Endothelial cell of hepatic sinusoid (primary cell): ENCODE results near the gene ZCCHC8.
"Not testable (repeated sequence)": the region's sequence is repeated elsewhere in the genome, so short reads cannot be mapped to it uniquely, and the experiment has no call there.

ENCODE experiments used
- in situ Hi-C: cut with HindIII; loops from 2 replicates; pipeline ENCODE4 v1.10.0; 2017; ENCODE audit warnings: low sequenced_read_pairs

The ZCCHC8 gene

GRCh38 chr12:122473543-122474323 is 27.0 kb downstream of the ZCCHC8 start:
- in situ Hi-C loops, result loop anchor here (5.0 kb wide), 2 partner anchors 76 to 131 kb away; no protein-coding TSS in a partner anchor

- in situ Hi-C loops, result loop anchor here (5.0 kb wide), 2 partner anchors 74 to 129 kb away; no protein-coding TSS in a partner anchor
Observed at GRCh38 chr12:122471324-122472226, 29.2 kb downstream of the ZCCHC8 start.

DNA sequence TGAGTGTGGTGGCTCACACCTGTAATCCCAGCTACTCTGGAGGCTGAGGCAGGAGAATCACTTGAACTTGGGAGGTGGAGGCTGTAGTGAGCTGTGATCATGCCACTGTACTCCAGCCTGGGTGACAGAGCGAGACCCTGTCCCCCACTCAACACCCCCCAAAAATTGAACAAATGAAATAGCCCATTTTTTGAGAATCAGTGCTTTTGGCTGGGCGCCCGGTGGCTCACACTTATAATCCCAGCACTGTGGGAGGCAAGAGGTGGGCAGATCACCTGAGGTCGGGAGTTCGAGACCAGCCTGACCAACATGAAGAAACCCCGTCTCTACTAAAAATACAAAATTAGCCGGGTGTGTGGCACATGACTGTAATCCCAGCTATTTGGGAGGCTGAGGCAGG is 30.2 kb downstream of the ZCCHC8 start:
- in situ Hi-C loops, result loop anchor here (5.0 kb wide), 2 partner anchors 73 to 128 kb away; no protein-coding TSS in a partner anchor

- in situ Hi-C loops, result loop anchor here (5.0 kb wide), 2 partner anchors 73 to 128 kb away; no protein-coding TSS in a partner anchor
Observed at GRCh38 chr12:122469856-122470255, 30.9 kb downstream of the ZCCHC8 start.

DNA sequence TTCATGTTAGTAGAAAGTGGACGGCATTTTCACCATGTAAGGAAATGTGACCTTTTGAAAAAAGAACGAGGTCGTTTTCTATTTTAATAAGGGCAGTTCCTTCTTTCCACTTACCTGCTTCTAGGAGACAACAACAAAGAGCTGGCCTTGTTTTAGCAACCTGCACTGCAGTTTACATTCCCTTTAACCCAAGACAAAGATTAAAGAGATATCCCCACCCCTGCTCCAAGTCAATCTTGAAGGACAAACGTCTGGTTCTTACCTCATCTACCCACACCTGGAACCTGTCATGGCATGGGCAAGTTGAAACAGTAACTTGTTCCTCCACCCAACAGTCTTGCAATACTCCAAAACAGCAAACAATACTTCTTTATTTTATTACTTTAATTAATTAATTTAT is 32.7 kb downstream of the ZCCHC8 start:
- in situ Hi-C loops, result no loop called here

- in situ Hi-C loops, result not testable (repeated sequence)
Observed at GRCh38 chr12:122464317-122465042, 36.3 kb downstream of the ZCCHC8 start.

- in situ Hi-C loops, result no loop called here
Observed at GRCh38 chr12:122460641-122461040, 40.1 kb downstream of the ZCCHC8 start.

GRCh38 chr12:122460061-122460460 is 40.7 kb downstream of the ZCCHC8 start:
- in situ Hi-C loops, result no loop called here

- in situ Hi-C loops, result no loop called here
Observed at GRCh38 chr12:122459211-122459610, 41.5 kb downstream of the ZCCHC8 start.

GRCh38 chr12:122458105-122459035 is 42.4 kb downstream of the ZCCHC8 start:
- in situ Hi-C loops, result no loop called here

GRCh38 chr12:122457627-122458026 is 43.1 kb downstream of the ZCCHC8 start:
- in situ Hi-C loops, result no loop called here

DNA sequence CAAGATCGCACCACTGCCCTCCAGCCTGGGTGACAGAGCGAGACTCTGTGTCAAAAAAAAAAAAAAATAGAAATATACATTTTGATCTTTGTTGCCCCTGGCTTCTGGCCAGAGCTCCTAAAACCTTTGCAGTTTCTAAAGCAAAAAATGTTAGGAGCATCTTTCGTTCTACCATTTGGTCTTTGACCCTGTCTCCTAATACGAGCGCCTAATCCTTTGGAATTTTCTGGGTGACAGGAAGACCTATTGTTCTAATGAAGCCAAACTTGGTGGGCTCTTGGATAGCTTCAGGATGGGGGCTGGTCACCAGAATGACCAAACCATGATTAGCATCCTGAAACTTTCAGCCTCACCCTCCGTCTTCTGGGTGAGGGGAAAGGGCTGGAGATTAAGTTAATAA is 46.0 kb downstream of the ZCCHC8 start:
- in situ Hi-C loops, result no loop called here

GRCh38 chr12:122454250-122454721 is 46.4 kb downstream of the ZCCHC8 start:
- in situ Hi-C loops, result no loop called here

GRCh38 chr12:122452701-122453285 is 47.9 kb downstream of the ZCCHC8 start:
- in situ Hi-C loops, result no loop called here

- in situ Hi-C loops, result no loop called here
Observed at GRCh38 chr12:122449317-122449716, 51.4 kb downstream of the ZCCHC8 start.

DNA sequence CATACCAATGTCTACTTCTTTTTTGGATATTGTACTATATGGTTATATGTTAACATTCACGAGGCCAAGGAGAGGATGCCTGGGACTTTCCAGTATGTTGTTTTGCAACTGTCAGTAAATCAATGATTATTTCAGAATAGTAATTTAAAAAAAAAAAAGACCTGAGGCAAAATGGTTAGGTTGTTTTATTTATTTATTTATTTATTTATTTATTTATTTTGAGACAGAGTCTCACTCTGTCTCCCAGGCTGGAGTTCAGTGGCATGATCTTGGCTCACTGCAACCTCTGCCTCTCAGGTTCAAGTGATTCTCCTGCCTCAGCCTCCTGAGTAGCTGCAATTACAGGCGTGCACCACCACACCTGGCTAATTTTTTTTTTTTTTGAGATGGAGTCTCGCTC is 52.9 kb downstream of the ZCCHC8 start:
- in situ Hi-C loops, result not testable (repeated sequence)

GRCh38 chr12:122446390-122446789 is 54.3 kb downstream of the ZCCHC8 start:
- in situ Hi-C loops, result not testable (repeated sequence)

GRCh38 chr12:122444071-122444470 is 56.7 kb downstream of the ZCCHC8 start:
- in situ Hi-C loops, result not testable (repeated sequence)

- in situ Hi-C loops, result loop anchor here (5.0 kb wide), 3 partner anchors 42 to 98 kb away; no protein-coding TSS in a partner anchor
Observed at GRCh38 chr12:122438822-122439221, 61.9 kb downstream of the ZCCHC8 start.
